Ishikawa (cell line): ENCODE measurements around the gene TGFBR3.

ENCODE experiments used
- EP300 ChIP-seq: IDR thresholded peaks from 2 replicates; pipeline ENCODE4 v1.6.1; 2012; ENCODE audit warnings: borderline replicate concordance
- MAX ChIP-seq: IDR thresholded peaks from 2 replicates; pipeline ENCODE4 v1.6.1; 2012
- NFIC ChIP-seq: IDR thresholded peaks from 2 replicates; pipeline ENCODE4 v1.6.1; 2012
- REST ChIP-seq: IDR thresholded peaks from 2 replicates; pipeline ENCODE4 v1.6.1; 2012; ENCODE audit warnings: low read depth, mild to moderate bottlenecking
- TCF12 ChIP-seq: IDR thresholded peaks from 2 replicates; pipeline ENCODE4 v1.6.1; 2012; ENCODE audit warnings: low read depth
- USF1 ChIP-seq: IDR thresholded peaks from 2 replicates; pipeline ENCODE4 v1.6.1; 2012
- ZBTB7A ChIP-seq: IDR thresholded peaks from 2 replicates; pipeline ENCODE4 v1.6.1; 2012; ENCODE audit warnings: low read depth

GRCh38 chr1:91747666-91748065, 138.3 kb downstream of the TGFBR3 start:
- TF ChIP-seq NFIC = no peak
- TF ChIP-seq REST = no peak
- TF ChIP-seq ZBTB7A = no peak
- TF ChIP-seq EP300 = no peak
- no peak for TF ChIP-seq USF1
- TF ChIP-seq TCF12 = no peak
- TF ChIP-seq MAX = no peak
